HepG2 (cell line): ENCODE data around the gene CST5. TPM values are rescaled to one million over a fixed set of nuclear protein-coding genes. Genes with fewer than 3 reads are reported as not detected.

Experiments used
- ATAC-seq: fragments of 200-7000 bp; cut with Tn5 transposase; 3 replicates; pipeline ENCODE4 v1.9.1; 2020; ENCODE audit warnings: mild to moderate bottlenecking, moderate library complexity
- BruUV-seq: library from RNA; stranded (reverse); fragments of 400-500 nt; replicated peaks from 2 replicates; lab custom pipeline; 2021; lab: Mats Ljungman, UMichigan
- CTCF ChIA-PET: fragments of 300-600 bp; formaldehyde crosslinking; extraction: SDS; loops from one replicate; lab custom pipeline; 2021; ENCODE audit warnings: low total read pairs, inconsistent platforms, low intra/inter-chr PET ratio; lab: Yijun Ruan, JAX
- POLR2A ChIA-PET: fragments of 350-600 bp; sonication (Branson Sonifier 250); formaldehyde crosslinking; loops from one replicate; lab custom pipeline; 2020; ENCODE audit warnings: antibody characterized with exemption, inconsistent platforms; lab: Yijun Ruan, JAX
- DNase-seq: peaks from one replicate; pipeline ENCODE4 v3.0.0-alpha.2; 2015; ENCODE audit warnings: low spot score
- FAIRE-seq: peaks from 3 replicates; lab custom pipeline; 2011; peaks lifted over from hg19 to GRCh38; lab: Jason Lieb, UNC
- H2AFZ ChIP-seq: one replicate; pipeline ENCODE4 v1.6.1; 2011; ENCODE audit warnings: low read length, inconsistent platforms
- H3K27ac ChIP-seq: fragments of 300-600 bp; 3 replicates; pipeline ENCODE4 v1.8.0; 2011; ENCODE audit warnings: mixed run types, mild to moderate bottlenecking, mixed read lengths, low read length, inconsistent platforms; ENCODE audit not compliant: insufficient read depth; ENCODE audit errors: extremely low read length
- H3K27me3 ChIP-seq, 2 experiments: fragments of 200-600 bp in 1 of 2; 2 replicates in 1 of 2; 3 replicates in 1 of 2; pipeline versions ENCODE4 v1.6.0 to v1.8.0; 2011; ENCODE audit warnings: low read length in 2 of 2, mild to moderate bottlenecking in 2 of 2, moderate library complexity in 2 of 2, inconsistent platforms in 1 of 2; ENCODE audit not compliant: insufficient read depth in 2 of 2, control insufficient read depth in 1 of 2
- H3K36me3 ChIP-seq, 2 experiments: fragments of 200-600 bp in 1 of 2; replicated peaks in 1 of 2; 2 replicates in 1 of 2; 3 replicates in 1 of 2; pipeline versions ENCODE4 v1.5.1 to v1.8.0; 2011; ENCODE audit warnings: low read length in 2 of 2, inconsistent platforms in 1 of 2; ENCODE audit not compliant: insufficient read depth in 2 of 2, control insufficient read depth in 1 of 2
- H3K4me1 ChIP-seq: 2 replicates; pipeline ENCODE4 v1.5.1; 2012; ENCODE audit warnings: low read length, inconsistent platforms; ENCODE audit not compliant: insufficient read depth
- H3K4me2 ChIP-seq: 2 replicates; pipeline ENCODE4 v1.6.0; 2011; ENCODE audit warnings: low read depth, low read length, inconsistent platforms
- H3K4me3 ChIP-seq, 3 experiments: fragments of 200-600 bp in 1 of 3; sonication (generic), shearing (Covaris generic) in 1 of 3; replicated peaks in 1 of 3; 2 replicates each; pipeline ENCODE4 v1.5.1; 2011 to 2016; ENCODE audit warnings: low read length in 3 of 3, inconsistent platforms in 2 of 3, low read depth in 2 of 3, mild to moderate bottlenecking in 2 of 3, control low read depth in 1 of 3, mixed read lengths in 1 of 3; ENCODE audit not compliant: insufficient read depth in 1 of 3
- H3K79me2 ChIP-seq: one replicate; pipeline ENCODE4 v1.6.1; 2011; ENCODE audit warnings: low read length, inconsistent platforms; ENCODE audit not compliant: insufficient read depth
- H3K9ac ChIP-seq: 2 replicates; pipeline ENCODE4 v1.6.0; 2011; ENCODE audit warnings: mild to moderate bottlenecking, low read depth, low read length, inconsistent platforms; ENCODE audit not compliant: insufficient read depth
- H3K9me3 ChIP-seq: 2 replicates; pipeline ENCODE4 v1.5.1; 2012; ENCODE audit warnings: mild to moderate bottlenecking, low read length
- H4K20me1 ChIP-seq: 2 replicates; pipeline ENCODE4 v1.6.0; 2011; ENCODE audit warnings: inconsistent platforms, mild to moderate bottlenecking, low read length, moderate library complexity; ENCODE audit not compliant: insufficient read depth
- CBX5 ChIP-seq: sonication (generic); formaldehyde crosslinking; IDR thresholded peaks from 2 replicates; pipeline ENCODE4 v1.4.0; 2020; ENCODE audit warnings: missing genetic modification reagents, borderline replicate concordance
- CERS6 ChIP-seq: sonication (generic); formaldehyde crosslinking; IDR thresholded peaks from 2 replicates; pipeline ENCODE4 v1.5.0; 2020; ENCODE audit warnings: missing genetic modification reagents
- DZIP1 ChIP-seq: sonication (generic); formaldehyde crosslinking; IDR thresholded peaks from 2 replicates; pipeline ENCODE4 v1.5.0; 2020; ENCODE audit warnings: mild to moderate bottlenecking, missing genetic modification reagents
- KLF11 ChIP-seq: IDR thresholded peaks from 2 replicates; pipeline ENCODE4 v1.6.1; 2016; ENCODE audit warnings: missing compliant biosample characterization
- KLF15 ChIP-seq: sonication (generic); formaldehyde crosslinking; IDR thresholded peaks from 2 replicates; pipeline ENCODE4 v1.8.1; 2023; ENCODE audit warnings: borderline replicate concordance, mild to moderate bottlenecking, inconsistent platforms, missing genetic modification reagents, mixed read lengths
- KMT2A ChIP-seq: sonication (generic); formaldehyde crosslinking; IDR thresholded peaks from 2 replicates; pipeline ENCODE4 v1.4.0; 2020; ENCODE audit warnings: missing genetic modification reagents
- MYPOP ChIP-seq: sonication (generic); formaldehyde crosslinking; IDR thresholded peaks from 2 replicates; pipeline ENCODE4 v1.8.1; 2023; ENCODE audit warnings: mild to moderate bottlenecking, moderate library complexity, missing genetic modification reagents
- SATB2 ChIP-seq: sonication (generic); formaldehyde crosslinking; IDR thresholded peaks from 2 replicates; pipeline ENCODE4 v1.5.0; 2020; ENCODE audit warnings: missing genetic modification reagents
- SRSF1 ChIP-seq: fragments of 200-400 bp; formaldehyde crosslinking; optimal IDR thresholded peaks from 2 replicates; pipeline ENCODE3; 2017; ENCODE audit warnings: mild to moderate bottlenecking, low read depth, low read length, moderate library complexity
- SUZ12 ChIP-seq: fragments of 150-350 bp; IDR thresholded peaks from 2 replicates; pipeline ENCODE4 v1.6.1; 2014; ENCODE audit warnings: low read depth, low read length
- ZNF274 ChIP-seq: sonication (generic); formaldehyde crosslinking; IDR thresholded peaks from 2 replicates; pipeline ENCODE4 v1.5.1; 2020; ENCODE audit warnings: mild to moderate bottlenecking, missing genetic modification reagents
- ZNF282 ChIP-seq: fragments of 450-650 bp; IDR thresholded peaks from 2 replicates; pipeline ENCODE4 v1.6.1; 2018; ENCODE audit not compliant: partially characterized antibody
- WGBS: methylation state at CpG from one replicate; pipeline ENCODE4 v1.1.6; 2017; ENCODE audit warnings: low lambda C conversion rate; 5-methylcytosine and 5-hydroxymethylcytosine counted together
- in situ Hi-C: cut with HindIII; loops from 2 replicates; pipeline ENCODE4 v1.10.0; 2017; ENCODE audit warnings: low pct_unique_long_range_greater_than_20kb; ENCODE audit not compliant: extremely low pct_ligation_motif_present
- intact Hi-C: fragments of 100-400 bp; cut with micrococcal nuclease; formaldehyde crosslinking; loops from one replicate; pipeline ENCODE4 v1.10.0; 2022; ENCODE audit not compliant: unreplicated experiment
- polyA plus RNA-seq, 8 experiments: library from polyadenylated mRNA; depleted of rRNA in 3 of 8; stranded (reverse) in 7 of 8; unstranded in 1 of 8; fragments of >200 nt; fragmentation: Illumina TruSeq in 4 of 8; extraction: Trizol in 4 of 8; gene quantifications; 2 replicates each; pipeline versions ENCODE4 v1.2.1 to v1.2.3, GENCODE V29; 2011 to 2016; ENCODE audit warnings: low read depth in 4 of 8, missing spikeins in 1 of 8, mixed read lengths in 1 of 8; ENCODE audit not compliant: insufficient read depth in 1 of 8
- total RNA-seq, 5 experiments: library from RNA; depleted of rRNA; stranded (reverse); fragments of >200 nt; fragmentation: Illumina TruSeq; extraction: Trizol; gene quantifications; 2 replicates each; pipeline ENCODE4 v1.2.3, GENCODE V29; 2016; ENCODE audit warnings: low read depth in 1 of 5
- TF ChIP-seq, protein P1 (sequence below): sonication (generic); formaldehyde crosslinking; IDR thresholded peaks from 2 replicates; pipeline ENCODE4 v1.5.0; 2020; ENCODE audit warnings: mild to moderate bottlenecking, missing genetic modification reagents, borderline replicate concordance
- TF ChIP-seq, protein P2 (sequence below): sonication (generic); formaldehyde crosslinking; IDR thresholded peaks from 2 replicates; pipeline ENCODE4 v1.4.0; 2020; ENCODE audit warnings: mild to moderate bottlenecking, missing genetic modification reagents, borderline replicate concordance

CST5 gene
- total and polyA plus RNA-seq, 2 of the 13 experiments (the other 11 are each of a cell fraction or from before 2014, with no cell fraction given), result 0.16 TPM; not detected in 1

GRCh38 chr20:23926944-23927872, 47.7 kb upstream of the CST5 start:
- no TSS peak for BruUV-seq
- POLR2A ChIA-PET, result no interaction called here
- Histone ChIP-seq H2AFZ (no peak overlapping the region), H3K4me1 (no peaks in the 10 kb centered on the region), H3K4me3 (no peak overlapping the region), H3K9ac (no peak overlapping the region), H3K27ac (no peak overlapping the region), H3K27me3 (peaks cover 0 to 6% of the 10 kb centered on the region in 2 experiments; a peak in 4 of 5 replicates), H3K36me3 (no peaks in the 10 kb centered on the region), H3K79me2 (no peaks in the 10 kb centered on the region), H4K20me1 (no peaks in the 10 kb centered on the region), H3K4me2 (no peak overlapping the region), H3K9me3 (peaks cover 9% of the 10 kb centered on the region; the same call in 1 of the 2 replicates)
- FAIRE-seq (no peak), DNase-seq (no peak), ATAC-seq (no peak)
- TF ChIP-seq SRSF1 (no peak), CERS6 (no peak), DZIP1 (no peak), ZNF282 (no peak), SATB2 (CRISPR knock-in tag) (no peak), ZNF274 (no peak), KMT2A (no peak), KLF11 (CRISPR knock-in tag) (no peak), KLF15 (no peak), CBX5 (CRISPR knock-in tag) (no peak), SUZ12 (no peak), MYPOP (CRISPR knock-in tag) (no peak)
- TF ChIP-seq, protein P1, sequence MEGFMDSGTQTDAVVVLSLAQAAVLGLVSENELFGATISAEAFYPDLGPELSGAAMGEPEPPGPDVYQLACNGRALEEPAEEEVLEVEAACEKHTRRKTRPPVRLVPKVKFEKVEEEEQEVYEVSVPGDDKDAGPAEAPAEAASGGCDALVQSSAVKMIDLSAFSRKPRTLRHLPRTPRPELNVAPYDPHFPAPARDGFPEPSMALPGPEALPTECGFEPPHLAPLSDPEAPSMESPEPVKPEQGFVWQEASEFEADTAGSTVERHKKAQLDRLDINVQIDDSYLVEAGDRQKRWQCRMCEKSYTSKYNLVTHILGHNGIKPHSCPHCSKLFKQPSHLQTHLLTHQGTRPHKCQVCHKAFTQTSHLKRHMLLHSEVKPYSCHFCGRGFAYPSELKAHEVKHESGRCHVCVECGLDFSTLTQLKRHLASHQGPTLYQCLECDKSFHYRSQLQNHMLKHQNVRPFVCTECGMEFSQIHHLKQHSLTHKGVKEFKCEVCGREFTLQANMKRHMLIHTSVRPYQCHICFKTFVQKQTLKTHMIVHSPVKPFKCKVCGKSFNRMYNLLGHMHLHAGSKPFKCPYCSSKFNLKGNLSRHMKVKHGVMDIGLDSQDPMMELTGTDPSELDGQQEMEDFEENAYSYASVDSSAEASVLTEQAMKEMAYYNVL (CRISPR knock-in tag), result no peak
- TF ChIP-seq, protein P2, sequence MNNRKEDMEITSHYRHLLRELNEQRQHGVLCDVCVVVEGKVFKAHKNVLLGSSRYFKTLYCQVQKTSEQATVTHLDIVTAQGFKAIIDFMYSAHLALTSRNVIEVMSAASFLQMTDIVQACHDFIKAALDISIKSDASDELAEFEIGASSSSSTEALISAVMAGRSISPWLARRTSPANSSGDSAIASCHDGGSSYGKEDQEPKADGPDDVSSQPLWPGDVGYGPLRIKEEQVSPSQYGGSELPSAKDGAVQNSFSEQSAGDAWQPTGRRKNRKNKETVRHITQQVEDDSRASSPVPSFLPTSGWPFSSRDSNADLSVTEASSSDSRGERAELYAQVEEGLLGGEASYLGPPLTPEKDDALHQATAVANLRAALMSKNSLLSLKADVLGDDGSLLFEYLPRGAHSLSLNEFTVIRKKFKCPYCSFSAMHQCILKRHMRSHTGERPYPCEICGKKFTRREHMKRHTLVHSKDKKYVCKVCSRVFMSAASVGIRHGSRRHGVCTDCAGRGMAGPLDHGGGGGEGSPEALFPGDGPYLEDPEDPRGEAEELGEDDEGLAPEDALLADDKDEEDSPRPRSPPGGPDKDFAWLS (CRISPR knock-in tag), result no peak
- 0% methylated on average over 3 of the region's 3 CpGs for WGBS
- in situ Hi-C loops, result loop anchor here (25.0 kb wide), 2 partner anchors 235 to 985 kb away; no protein-coding TSS in a partner anchor
- intact Hi-C loops, result no loop called here
- CTCF ChIA-PET, result no interaction called here
